MCF 10A (cell line): Measurements from ENCODE around the gene CACNA2D4. TPM values are rescaled to one million over a fixed set of nuclear protein-coding genes. Genes with fewer than 3 reads are reported as not detected.
A peak's percentile ranks its signal among the peaks of the same experiment; 100 is the strongest.

Source experiments
- BruUV-seq: library from RNA; stranded (reverse); fragments of 400-500 nt; replicated peaks from 2 replicates; lab custom pipeline; 2021; lab: Mats Ljungman, UMichigan
- CTCF ChIA-PET: fragments of 300-600 bp; sonication (Branson Sonifier 250); formaldehyde crosslinking; extraction: SDS; loops from one replicate; lab custom pipeline; 2021; ENCODE audit warnings: antibody characterized with exemption, inconsistent platforms; lab: Yijun Ruan, JAX
- POLR2A ChIA-PET: fragments of 300-600, 350-650 bp; sonication (Branson Sonifier 250); formaldehyde crosslinking; extraction: SDS; loops from one replicate; lab custom pipeline; 2020; ENCODE audit warnings: antibody characterized with exemption, inconsistent platforms; lab: Yijun Ruan, JAX
- DNase-seq: peaks from one replicate; pipeline ENCODE4 v3.0.0-alpha.2; 2018; ENCODE audit not compliant: unreplicated experiment
- H3K27ac Mint-ChIP-seq: one replicate; pipeline ENCODE4 v1.8.0; 2022; ENCODE audit warnings: mild to moderate bottlenecking, low read depth, mixed read lengths; ENCODE audit not compliant: unreplicated experiment
- H3K27me3 Mint-ChIP-seq: one replicate; pipeline ENCODE4 v1.8.0; 2022; ENCODE audit warnings: mixed read lengths; ENCODE audit not compliant: insufficient read depth, unreplicated experiment
- H3K36me3 Mint-ChIP-seq: one replicate; pipeline ENCODE4 v1.8.0; 2022; ENCODE audit warnings: mild to moderate bottlenecking, moderate library complexity, mixed read lengths; ENCODE audit not compliant: insufficient read depth, unreplicated experiment
- H3K4me1 Mint-ChIP-seq: one replicate; pipeline ENCODE4 v1.8.0; 2022; ENCODE audit warnings: mixed read lengths; ENCODE audit not compliant: insufficient read depth, unreplicated experiment
- H3K4me3 Mint-ChIP-seq: one replicate; pipeline ENCODE4 v1.8.0; 2022; ENCODE audit warnings: mild to moderate bottlenecking, moderate library complexity, mixed read lengths; ENCODE audit not compliant: unreplicated experiment
- H3K9me3 Mint-ChIP-seq: one replicate; pipeline ENCODE4 v1.8.0; 2022; ENCODE audit warnings: mixed read lengths; ENCODE audit not compliant: unreplicated experiment
- CTCF ChIP-seq: fragments of 200-600 bp; IDR thresholded peaks from one replicate; pipeline ENCODE4 v1.8.0; 2022; ENCODE audit warnings: antibody characterized with exemption, mild to moderate bottlenecking; ENCODE audit not compliant: unreplicated experiment
- intact Hi-C: fragments of 100-400 bp; cut with micrococcal nuclease; formaldehyde crosslinking; loops from 2 replicates; pipeline ENCODE4 v1.14.1; 2022
- total RNA-seq: library from RNA; stranded (reverse); gene quantifications from 2 replicates; pipeline ENCODE4 v1.2.3, GENCODE V29; 2022

CACNA2D4 gene
- total RNA-seq, 1 experiment from 2014 or later = not detected

- peak overlapping the region; percentile 0 for H3K4me3 Mint-ChIP-seq
- POLR2A ChIA-PET = interaction anchor here (0.5 to 1.8 kb wide), 14 partner anchors 8 to 160 kb away, joined by 3 to 10 read pairs (median 4); partner anchors contain the start of gene WNT5B
- peak; percentile 89 for DNase-seq
- peaks cover 49% of the 10 kb centered on the region for H3K4me1 Mint-ChIP-seq
- BruUV-seq = no TSS peak
- no peaks in the 10 kb centered on the region for H3K27me3 Mint-ChIP-seq
- peak overlapping the region; percentile 11 for H3K27ac Mint-ChIP-seq
- no peaks in the 10 kb centered on the region for H3K9me3 Mint-ChIP-seq
- intact Hi-C loops = no loop called here
- H3K36me3 Mint-ChIP-seq = peaks cover 32% of the 10 kb centered on the region
- no peak for TF ChIP-seq CTCF
- CTCF ChIA-PET = interaction anchor here (0.7 to 2.7 kb wide), 7 partner anchors 10 to 878 kb away, joined by 3 to 23 read pairs (median 4); no protein-coding TSS in a partner anchor
Observed at GRCh38 chr12:1776170-1776921, 142.1 kb downstream of the CACNA2D4 start.

- TF ChIP-seq CTCF = no peak
- intact Hi-C loops = no loop called here
- H3K36me3 Mint-ChIP-seq = peaks cover 32% of the 10 kb centered on the region
- no peaks in the 10 kb centered on the region for H3K9me3 Mint-ChIP-seq
- ChIA-PET POLR2A (interaction anchor here (0.7 to 1.1 kb wide), 2 partner anchors 9 to 119 kb away, joined by 3 to 4 read pairs; no protein-coding TSS in a partner anchor), CTCF (no interaction called here)
- TSS peak; percentile 20 for BruUV-seq
- peaks cover 29% of the 10 kb centered on the region for H3K4me1 Mint-ChIP-seq
- no peak for DNase-seq
- no peak overlapping the region for H3K4me3 Mint-ChIP-seq
- no peak overlapping the region for H3K27ac Mint-ChIP-seq
- no peaks in the 10 kb centered on the region for H3K27me3 Mint-ChIP-seq
Observed at GRCh38 chr12:1773937-1774655, 144.4 kb downstream of the CACNA2D4 start.

- ChIA-PET POLR2A (interaction anchor here (0.7 kb wide), 1 partner anchor 11 kb away, joined by 3 read pairs; no protein-coding TSS in a partner anchor), CTCF (interaction anchor here (0.6 to 1.5 kb wide), 3 partner anchors 20 to 97 kb away, joined by 3 to 7 read pairs (median 6); no protein-coding TSS in a partner anchor)
- no peak overlapping the region for H3K27ac Mint-ChIP-seq
- no peak overlapping the region for H3K4me3 Mint-ChIP-seq
- DNase-seq = no peak
- peaks cover 19% of the 10 kb centered on the region for H3K4me1 Mint-ChIP-seq
- intact Hi-C loops = no loop called here
- BruUV-seq = no TSS peak
- peaks cover 21% of the 10 kb centered on the region for H3K36me3 Mint-ChIP-seq
- no peaks in the 10 kb centered on the region for H3K27me3 Mint-ChIP-seq
- no peaks in the 10 kb centered on the region for H3K9me3 Mint-ChIP-seq
- no peak for TF ChIP-seq CTCF
Observed at GRCh38 chr12:1769809-1770494, 148.5 kb downstream of the CACNA2D4 start.
